GM12878 (cell line): ENCODE measurements around the gene DIMT1. TPM values are rescaled to one million over a fixed set of nuclear protein-coding genes. Genes with fewer than 3 reads are reported as not detected.

ENCODE experiments used
- BCL11A ChIP-seq: IDR thresholded peaks from 2 replicates; pipeline ENCODE4 v1.6.1; 2011; ENCODE audit warnings: low read depth, low read length
- CTCF ChIP-seq, 3 experiments: IDR thresholded peaks in 2 of 3; conservative IDR thresholded peaks in 1 of 3; 2 replicates each; pipeline ENCODE4 v1.5.1; 2011; ENCODE audit warnings: low read depth in 3 of 3, low read length in 3 of 3, mild to moderate bottlenecking in 3 of 3, control low read depth in 2 of 3, moderate library complexity in 2 of 3, inconsistent platforms in 1 of 3, mixed read lengths in 1 of 3; ENCODE audit not compliant: control insufficient read depth in 2 of 3, insufficient read depth in 1 of 3; ENCODE audit errors: extremely low read depth in 1 of 3
- DPF2 ChIP-seq: fragments of 450-650 bp; IDR thresholded peaks from 2 replicates; pipeline ENCODE4 v1.6.1; 2017; ENCODE audit warnings: mild to moderate bottlenecking
- E2F4 ChIP-seq: IDR thresholded peaks from 2 replicates; pipeline ENCODE4 v1.6.1; 2012; ENCODE audit warnings: low read depth, low read length, improper control_type of control experiment
- FOXM1 ChIP-seq: IDR thresholded peaks from 2 replicates; pipeline ENCODE4 v1.6.1; 2012; ENCODE audit warnings: low read depth, mild to moderate bottlenecking, inconsistent platforms, low read length, moderate library complexity
- HDAC6 ChIP-seq: fragments of 200-600 bp; sonication (generic); IDR thresholded peaks from one replicate; pipeline ENCODE4 v1.8.0; 2017; ENCODE audit warnings: antibody characterized with exemption; ENCODE audit not compliant: unreplicated experiment
- KAT2A ChIP-seq: conservative IDR thresholded peaks from 2 replicates; pipeline ENCODE4 v1.6.1; 2011; ENCODE audit warnings: low read depth, low read length; ENCODE audit not compliant: control insufficient read depth
- KDM1A ChIP-seq: fragments of 200-600 bp; sonication (generic); IDR thresholded peaks from 2 replicates; pipeline ENCODE4 v1.6.1; 2016; ENCODE audit warnings: borderline replicate concordance
- KLF5 ChIP-seq: fragments of 450-650 bp; IDR thresholded peaks from 2 replicates; pipeline ENCODE4 v1.6.1; 2014; ENCODE audit warnings: mild to moderate bottlenecking; ENCODE audit not compliant: partially characterized antibody
- LARP7 ChIP-seq: fragments of 450-650 bp; IDR thresholded peaks from 2 replicates; pipeline ENCODE4 v1.6.1; 2017; ENCODE audit warnings: mild to moderate bottlenecking
- MEF2A ChIP-seq: IDR thresholded peaks from 2 replicates; pipeline ENCODE4 v1.6.1; 2011; ENCODE audit warnings: low read depth, mild to moderate bottlenecking, low read length, moderate library complexity; ENCODE audit not compliant: insufficient read depth
- NFYA ChIP-seq: IDR thresholded peaks from 2 replicates; pipeline ENCODE4 v1.6.1; 2011; ENCODE audit warnings: low read depth, mild to moderate bottlenecking, low read length, improper control_type of control experiment, borderline replicate concordance
- NRF1 ChIP-seq: conservative IDR thresholded peaks from 2 replicates; pipeline ENCODE4 v1.6.1; 2011; ENCODE audit warnings: mild to moderate bottlenecking, low read depth, low read length, improper control_type of control experiment
- PAX8 ChIP-seq: fragments of 450-650 bp; IDR thresholded peaks from 2 replicates; pipeline ENCODE4 v1.6.1; 2017; ENCODE audit warnings: mild to moderate bottlenecking, moderate library complexity
- RCOR1 ChIP-seq: conservative IDR thresholded peaks from 2 replicates; pipeline ENCODE4 v1.6.1; 2012; ENCODE audit warnings: low read depth, low read length, improper control_type of control experiment
- RUNX3 ChIP-seq: IDR thresholded peaks from 2 replicates; pipeline ENCODE4 v1.6.1; 2012; ENCODE audit warnings: low read length, inconsistent platforms
- SMC3 ChIP-seq: IDR thresholded peaks from 2 replicates; pipeline ENCODE4 v1.6.1; 2011; ENCODE audit warnings: low read length, improper control_type of control experiment, borderline replicate concordance
- SPI1 ChIP-seq: IDR thresholded peaks from 2 replicates; pipeline ENCODE4 v1.6.1; 2011; ENCODE audit warnings: low read depth, mild to moderate bottlenecking, low read length, moderate library complexity, borderline replicate concordance; ENCODE audit not compliant: insufficient read depth
- YY1 ChIP-seq: IDR thresholded peaks from 2 replicates; pipeline ENCODE4 v1.6.1; 2011; ENCODE audit warnings: low read depth, mild to moderate bottlenecking, low read length
- ZBED1 ChIP-seq: IDR thresholded peaks from 2 replicates; pipeline ENCODE4 v1.6.1; 2016; ENCODE audit warnings: borderline replicate concordance
- ZNF24 ChIP-seq: fragments of 450-650 bp; IDR thresholded peaks from 2 replicates; pipeline ENCODE4 v1.6.1; 2017; ENCODE audit warnings: antibody characterized with exemption, mild to moderate bottlenecking
- ZNF384 ChIP-seq: IDR thresholded peaks from 2 replicates; pipeline ENCODE4 v1.6.1; 2012; ENCODE audit warnings: low read depth, mild to moderate bottlenecking, low read length, improper control_type of control experiment, borderline replicate concordance
- polyA plus RNA-seq, 11 experiments: library from polyadenylated mRNA; depleted of rRNA in 4 of 11; unstranded in 6 of 11; stranded (reverse) in 5 of 11; fragments of >200 nt; fragmentation: Nextera tagmentation in 4 of 11; fragmentation: Illumina TruSeq in 1 of 11; extraction: Ambion mirVana in 4 of 11; extraction: Trizol in 1 of 11; gene quantifications; 1 replicate in 1 of 11; 2 replicates in 10 of 11; pipeline versions ENCODE4 v1.2.1 to v1.2.3, GENCODE V29; 2011 to 2016; ENCODE audit warnings: inconsistent platforms in 2 of 11, missing spikeins in 2 of 11, low read depth in 1 of 11
- total RNA-seq, 4 experiments: library from RNA; depleted of rRNA in 3 of 4; stranded (reverse); fragments of >200 nt in 3 of 4; fragmentation: Illumina TruSeq in 1 of 4; extraction: Trizol in 1 of 4; gene quantifications; 2 replicates each; pipeline versions ENCODE4 v1.2.1 to v1.2.3, GENCODE V29; 2013 to 2021
- TF ChIP-seq, protein P1 (sequence below): fragments of 450-650 bp; IDR thresholded peaks from 2 replicates; pipeline ENCODE4 v1.6.1; 2017; ENCODE audit warnings: mild to moderate bottlenecking, moderate library complexity

DIMT1 gene
- total and polyA plus RNA-seq, 10 of the 15 experiments (the other 5 are each of a cell fraction or from before 2014, with no cell fraction given): 19.0 to 66.2 (median 31.6) TPM

GRCh38 chr5:62403411-62404250 is at the start of gene DIMT1 (continued):
- TF ChIP-seq, protein P1, sequence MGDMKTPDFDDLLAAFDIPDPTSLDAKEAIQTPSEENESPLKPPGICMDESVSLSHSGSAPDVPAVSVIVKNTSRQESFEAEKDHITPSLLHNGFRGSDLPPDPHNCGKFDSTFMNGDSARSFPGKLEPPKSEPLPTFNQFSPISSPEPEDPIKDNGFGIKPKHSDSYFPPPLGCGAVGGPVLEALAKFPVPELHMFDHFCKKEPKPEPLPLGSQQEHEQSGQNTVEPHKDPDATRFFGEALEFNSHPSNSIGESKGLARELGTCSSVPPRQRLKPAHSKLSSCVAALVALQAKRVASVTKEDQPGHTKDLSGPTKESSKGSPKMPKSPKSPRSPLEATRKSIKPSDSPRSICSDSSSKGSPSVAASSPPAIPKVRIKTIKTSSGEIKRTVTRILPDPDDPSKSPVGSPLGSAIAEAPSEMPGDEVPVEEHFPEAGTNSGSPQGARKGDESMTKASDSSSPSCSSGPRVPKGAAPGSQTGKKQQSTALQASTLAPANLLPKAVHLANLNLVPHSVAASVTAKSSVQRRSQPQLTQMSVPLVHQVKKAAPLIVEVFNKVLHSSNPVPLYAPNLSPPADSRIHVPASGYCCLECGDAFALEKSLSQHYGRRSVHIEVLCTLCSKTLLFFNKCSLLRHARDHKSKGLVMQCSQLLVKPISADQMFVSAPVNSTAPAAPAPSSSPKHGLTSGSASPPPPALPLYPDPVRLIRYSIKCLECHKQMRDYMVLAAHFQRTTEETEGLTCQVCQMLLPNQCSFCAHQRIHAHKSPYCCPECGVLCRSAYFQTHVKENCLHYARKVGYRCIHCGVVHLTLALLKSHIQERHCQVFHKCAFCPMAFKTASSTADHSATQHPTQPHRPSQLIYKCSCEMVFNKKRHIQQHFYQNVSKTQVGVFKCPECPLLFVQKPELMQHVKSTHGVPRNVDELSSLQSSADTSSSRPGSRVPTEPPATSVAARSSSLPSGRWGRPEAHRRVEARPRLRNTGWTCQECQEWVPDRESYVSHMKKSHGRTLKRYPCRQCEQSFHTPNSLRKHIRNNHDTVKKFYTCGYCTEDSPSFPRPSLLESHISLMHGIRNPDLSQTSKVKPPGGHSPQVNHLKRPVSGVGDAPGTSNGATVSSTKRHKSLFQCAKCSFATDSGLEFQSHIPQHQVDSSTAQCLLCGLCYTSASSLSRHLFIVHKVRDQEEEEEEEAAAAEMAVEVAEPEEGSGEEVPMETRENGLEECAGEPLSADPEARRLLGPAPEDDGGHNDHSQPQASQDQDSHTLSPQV: no peak
- no peak for TF ChIP-seq NRF1
- TF ChIP-seq HDAC6: no peak
- 0 out of 2 replicates have a peak, but pooled peaks have one; percentile 13 for TF ChIP-seq SMC3
- no peak for TF ChIP-seq ZNF384
- no peak for TF ChIP-seq KAT2A
- TF ChIP-seq DPF2: peak; percentile 84; the same call in 1 of the 2 replicates
- TF ChIP-seq E2F4: no peak; the same call in 1 of the 2 replicates
- 0 out of 2 replicates have a peak, but pooled peaks have one; percentile 87 for TF ChIP-seq RCOR1
- no peak for TF ChIP-seq ZNF24
- TF ChIP-seq RUNX3: peak; percentile 51
- TF ChIP-seq FOXM1: no peak; the same call in 1 of the 2 replicates
- no peak for TF ChIP-seq KDM1A
- no peak for TF ChIP-seq CTCF (IDR thresholded peaks at IDR 0.05 in 2 of 3, conservative IDR thresholded peaks at IDR 0.05 in 1 of 3; ENCODE audit: control insufficient read depth in 2 of 3, extremely low read depth in 1 of 3, insufficient read depth in 1 of 3, low read depth in 3 of 3, low read length in 3 of 3)
- TF ChIP-seq BCL11A: no peak
- peak; percentile 64; the same call in 1 of the 2 replicates for TF ChIP-seq YY1
- TF ChIP-seq KLF5: peak; percentile 51
- no peak for TF ChIP-seq MEF2A
- no peak for TF ChIP-seq PAX8
- TF ChIP-seq NFYA: no peak
- peak; percentile 28; the same call in 1 of the 2 replicates for TF ChIP-seq SPI1
- TF ChIP-seq ZBED1: no peak
- peak; percentile 94 for TF ChIP-seq LARP7
